GM10266 (cell line): ENCODE measurements around the gene CALHM4.

Experiments used
- DNase-seq: peaks from one replicate; pipeline ENCODE4 v3.0.0; 2012; ENCODE audit errors: extremely low spot score
- TF ChIP-seq, protein P1 (sequence below): IDR thresholded peaks from 2 replicates; pipeline ENCODE4 v1.5.1; 2012; ENCODE audit warnings: mild to moderate bottlenecking, low read depth; ENCODE audit not compliant: control insufficient read depth, insufficient read depth; ENCODE audit errors: missing control alignments

CALHM4 gene

DNA sequence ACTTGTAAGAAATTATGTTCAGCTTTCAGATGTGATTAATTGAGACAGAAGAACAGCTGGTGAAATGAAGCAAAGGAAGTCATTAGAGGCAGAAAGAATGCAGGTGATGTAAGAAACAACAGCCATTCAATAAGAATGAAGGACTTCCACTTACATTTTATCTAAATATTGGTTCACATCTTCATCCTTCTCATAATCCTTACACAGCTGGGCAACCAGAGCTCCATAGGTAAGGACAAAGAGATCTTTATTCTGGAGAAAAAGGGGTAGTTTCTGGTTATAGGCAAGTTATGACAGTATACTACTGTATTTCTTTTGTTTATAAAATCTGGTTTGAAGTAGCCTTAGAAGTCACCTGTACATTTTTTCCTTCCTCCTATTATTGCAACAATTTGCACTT lies 10.4 kb upstream of the CALHM4 start:
- DNase-seq = no peak
- TF ChIP-seq, protein P1, sequence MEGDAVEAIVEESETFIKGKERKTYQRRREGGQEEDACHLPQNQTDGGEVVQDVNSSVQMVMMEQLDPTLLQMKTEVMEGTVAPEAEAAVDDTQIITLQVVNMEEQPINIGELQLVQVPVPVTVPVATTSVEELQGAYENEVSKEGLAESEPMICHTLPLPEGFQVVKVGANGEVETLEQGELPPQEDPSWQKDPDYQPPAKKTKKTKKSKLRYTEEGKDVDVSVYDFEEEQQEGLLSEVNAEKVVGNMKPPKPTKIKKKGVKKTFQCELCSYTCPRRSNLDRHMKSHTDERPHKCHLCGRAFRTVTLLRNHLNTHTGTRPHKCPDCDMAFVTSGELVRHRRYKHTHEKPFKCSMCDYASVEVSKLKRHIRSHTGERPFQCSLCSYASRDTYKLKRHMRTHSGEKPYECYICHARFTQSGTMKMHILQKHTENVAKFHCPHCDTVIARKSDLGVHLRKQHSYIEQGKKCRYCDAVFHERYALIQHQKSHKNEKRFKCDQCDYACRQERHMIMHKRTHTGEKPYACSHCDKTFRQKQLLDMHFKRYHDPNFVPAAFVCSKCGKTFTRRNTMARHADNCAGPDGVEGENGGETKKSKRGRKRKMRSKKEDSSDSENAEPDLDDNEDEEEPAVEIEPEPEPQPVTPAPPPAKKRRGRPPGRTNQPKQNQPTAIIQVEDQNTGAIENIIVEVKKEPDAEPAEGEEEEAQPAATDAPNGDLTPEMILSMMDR = no peak

DNA sequence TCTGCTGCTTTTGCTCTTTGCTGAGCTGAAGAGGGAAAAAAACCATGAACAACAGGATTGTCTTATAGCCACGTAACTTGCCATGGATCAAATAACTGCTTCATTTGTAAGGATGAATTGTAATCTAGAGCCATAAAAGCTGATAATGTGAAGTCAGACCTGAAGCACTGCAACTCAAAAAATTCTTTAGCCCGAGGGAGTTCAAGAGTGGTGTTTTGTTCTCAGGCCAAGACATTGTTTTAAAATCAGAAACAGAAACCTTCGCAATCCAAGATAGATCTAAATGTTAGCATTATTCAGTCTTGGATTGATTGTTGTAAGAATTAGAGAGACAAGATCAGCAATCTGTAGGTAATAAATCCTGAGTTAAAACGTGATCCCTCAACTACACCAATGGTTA lies 7.9 kb upstream of the CALHM4 start, which contains the start of gene TRAPPC3L:
Gene TRAPPC3L, minus strand, starts transcription at position 34 of the 400 bp plus-strand sequence. CDS start 170 bp downstream, outside the sequence.
- DNase-seq = no peak
- TF ChIP-seq, protein P1 = no peak

DNA sequence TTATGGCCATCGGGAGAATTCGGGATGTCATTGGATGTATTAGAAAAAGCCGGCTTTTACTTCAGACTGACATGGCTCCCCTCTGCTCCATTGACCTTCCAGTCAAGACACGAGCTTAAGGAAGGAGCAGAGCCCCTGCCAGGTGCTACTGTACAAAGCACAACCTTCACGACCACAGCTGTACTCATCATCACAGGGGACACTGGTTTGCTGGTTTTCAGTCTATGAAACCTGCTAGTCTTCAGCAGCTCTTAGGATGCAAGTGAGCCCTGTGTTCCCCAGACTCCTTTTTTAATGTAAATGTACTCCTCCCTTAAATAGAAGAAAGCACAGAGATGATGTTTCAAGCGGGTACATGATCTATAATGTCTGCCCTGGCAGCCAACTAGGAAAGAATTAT lies 6.2 kb upstream of the CALHM4 start:
- no peak for DNase-seq
- TF ChIP-seq, protein P1 = no peak

- TF ChIP-seq, protein P1 = no peak
- no peak for DNase-seq
Observed at GRCh38 chr6:116550796-116551195, 2.8 kb upstream of the CALHM4 start.

- no peak for DNase-seq
- TF ChIP-seq, protein P1 = no peak
Observed at GRCh38 chr6:116556065-116556464, 2.5 kb downstream of the CALHM4 start.

DNA sequence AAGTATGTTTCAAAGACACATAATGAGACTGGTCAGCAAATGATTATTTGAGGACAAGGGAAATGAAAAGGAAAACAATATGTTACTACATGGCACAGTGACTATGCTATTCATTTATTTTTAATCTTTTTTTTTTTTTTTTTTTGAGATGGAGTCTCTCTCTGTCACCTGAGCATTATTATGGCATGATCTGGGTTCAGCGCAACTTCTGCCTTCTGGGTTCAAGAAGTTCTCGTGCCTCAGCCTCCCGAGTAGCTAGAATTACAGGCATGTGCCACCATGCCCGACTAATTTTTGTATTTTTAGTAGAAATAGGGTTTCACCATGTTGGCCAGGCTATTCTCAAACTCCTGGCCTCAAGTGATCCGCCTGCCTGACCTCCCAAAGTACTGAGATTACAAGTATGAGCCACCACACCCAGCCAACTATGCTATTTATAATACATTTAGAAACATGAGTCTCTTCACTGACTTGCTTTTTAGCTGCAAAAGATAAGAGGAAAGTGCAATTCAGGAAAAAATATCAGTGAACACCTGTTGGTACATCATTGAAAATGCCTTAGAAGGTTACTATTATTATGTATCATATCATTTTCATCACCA lies 3.4 kb downstream of the CALHM4 start:
- DNase-seq = no peak
- TF ChIP-seq, protein P1 = no peak

GRCh38 chr6:116557893-116558292 lies 4.3 kb downstream of the CALHM4 start:
- TF ChIP-seq, protein P1 = no peak
- DNase-seq = no peak
